Cardiac muscle cell (in vitro differentiated cells and primary cell): ENCODE results near the gene SUCO. TPM values are rescaled to one million over a fixed set of nuclear protein-coding genes. Genes with fewer than 3 reads are reported as not detected.
A peak's percentile ranks its signal among the peaks of the same experiment; 100 is the strongest.

Experiments
- DNase-seq, 2 donors: peaks; one replicate each; pipeline versions ENCODE4 v3.0.0 to v3.0.0-alpha.2; 2010 to 2017; ENCODE audit warnings: low read depth in 1 of 2, low spot score in 1 of 2
- H3K27ac ChIP-seq: fragments of 200-600 bp; sonication (generic); 2 replicates; pipeline ENCODE4 v1.5.1; 2016
- H3K27me3 ChIP-seq: fragments of 200-600 bp; sonication (generic); 2 replicates; pipeline ENCODE4 v1.6.0; 2016; ENCODE audit warnings: control low read depth
- H3K36me3 ChIP-seq: fragments of 200-600 bp; sonication (generic); 2 replicates; pipeline ENCODE4 v1.5.1; 2016; ENCODE audit warnings: control low read depth
- H3K4me1 ChIP-seq: fragments of 200-600 bp; sonication (generic); 2 replicates; pipeline ENCODE4 v1.8.1; 2017; ENCODE audit warnings: low read depth, mild to moderate bottlenecking, mixed run types
- H3K4me3 ChIP-seq: fragments of 200-600 bp; sonication (generic); 2 replicates; pipeline ENCODE4 v1.5.1; 2016; ENCODE audit warnings: mild to moderate bottlenecking
- H3K9me3 ChIP-seq: fragments of 200-600 bp; sonication (generic); 2 replicates; pipeline ENCODE4 v1.5.1; 2017; ENCODE audit warnings: low read depth, mild to moderate bottlenecking, control low read depth
- polyA plus RNA-seq: library from polyadenylated mRNA; unstranded; fragments of >200 nt; fragmentation: Nextera tagmentation; extraction: Ambion mirVana; gene quantifications from 2 replicates; pipeline ENCODE4 v1.2.1, GENCODE V29; 2016
- total RNA-seq: library from RNA; depleted of rRNA; stranded (reverse); fragments of >200 nt; gene quantifications from 2 replicates; pipeline ENCODE4 v1.2.3, GENCODE V29; 2016
- TF ChIP-seq, protein P1 (sequence below): IDR thresholded peaks from 2 replicates; pipeline ENCODE4 v1.5.1; 2012; ENCODE audit warnings: low read depth, mild to moderate bottlenecking, low read length

Gene SUCO
- total RNA-seq (41.4 and 48.6 TPM in 2 replicates), polyA plus RNA-seq (23.0 and 28.9 TPM in 2 replicates)

- Histone ChIP-seq H3K4me1 (peaks cover 31% of the 10 kb centered on the region), H3K4me3 (peak within 1 kb of the TSS; percentile 86), H3K27ac (peak within 1 kb of the TSS; percentile 95), H3K9me3 (no peaks in the 10 kb centered on the region), H3K36me3 (no peaks in the 10 kb centered on the region), H3K27me3 (peaks cover 6% of the 10 kb centered on the region)
- TF ChIP-seq, protein P1, sequence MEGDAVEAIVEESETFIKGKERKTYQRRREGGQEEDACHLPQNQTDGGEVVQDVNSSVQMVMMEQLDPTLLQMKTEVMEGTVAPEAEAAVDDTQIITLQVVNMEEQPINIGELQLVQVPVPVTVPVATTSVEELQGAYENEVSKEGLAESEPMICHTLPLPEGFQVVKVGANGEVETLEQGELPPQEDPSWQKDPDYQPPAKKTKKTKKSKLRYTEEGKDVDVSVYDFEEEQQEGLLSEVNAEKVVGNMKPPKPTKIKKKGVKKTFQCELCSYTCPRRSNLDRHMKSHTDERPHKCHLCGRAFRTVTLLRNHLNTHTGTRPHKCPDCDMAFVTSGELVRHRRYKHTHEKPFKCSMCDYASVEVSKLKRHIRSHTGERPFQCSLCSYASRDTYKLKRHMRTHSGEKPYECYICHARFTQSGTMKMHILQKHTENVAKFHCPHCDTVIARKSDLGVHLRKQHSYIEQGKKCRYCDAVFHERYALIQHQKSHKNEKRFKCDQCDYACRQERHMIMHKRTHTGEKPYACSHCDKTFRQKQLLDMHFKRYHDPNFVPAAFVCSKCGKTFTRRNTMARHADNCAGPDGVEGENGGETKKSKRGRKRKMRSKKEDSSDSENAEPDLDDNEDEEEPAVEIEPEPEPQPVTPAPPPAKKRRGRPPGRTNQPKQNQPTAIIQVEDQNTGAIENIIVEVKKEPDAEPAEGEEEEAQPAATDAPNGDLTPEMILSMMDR, result peak; percentile 6
- peak; percentile 99 to 100 for DNase-seq
Observed at GRCh38 chr1:172532700-172533512, at the start of gene SUCO. Gene SUCO, plus strand, starts transcription at chr1:172533150. Its CDS starts 286 bp downstream, at chr1:172533436.

DNA sequence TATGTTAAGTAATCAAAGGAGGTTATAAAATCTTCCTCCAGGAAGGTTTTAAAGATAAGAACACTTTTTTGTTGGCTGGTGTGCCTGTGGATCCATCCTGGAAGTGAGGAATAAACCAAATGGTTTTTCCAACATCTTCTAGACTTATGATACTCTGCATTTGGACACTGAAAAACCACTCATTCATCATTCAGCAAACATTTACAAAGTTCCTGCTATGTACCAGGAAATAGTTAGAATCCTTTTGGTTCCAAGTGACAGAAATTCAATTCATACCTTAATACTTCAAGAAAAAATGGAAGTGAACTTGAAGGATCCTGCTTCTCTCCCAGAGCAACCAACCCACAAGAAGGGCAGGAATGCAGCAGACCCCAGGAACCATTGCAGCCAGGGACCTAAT, 49.5 kb upstream of the SUCO start:
- Histone ChIP-seq H3K36me3 (no peaks in the 10 kb centered on the region), H3K27ac (no peak overlapping the region), H3K4me3 (no peak overlapping the region), H3K4me1 (peaks cover 21% of the 10 kb centered on the region), H3K9me3 (no peaks in the 10 kb centered on the region), H3K27me3 (no peaks in the 10 kb centered on the region)
- DNase-seq, result no peak
- TF ChIP-seq, protein P1, result no peak

GRCh38 chr1:172484252-172484651, 48.7 kb upstream of the SUCO start:
- Histone ChIP-seq H3K27me3 (no peaks in the 10 kb centered on the region), H3K36me3 (no peaks in the 10 kb centered on the region), H3K4me1 (peaks cover 13% of the 10 kb centered on the region), H3K27ac (no peak overlapping the region), H3K4me3 (no peak overlapping the region), H3K9me3 (no peaks in the 10 kb centered on the region)
- TF ChIP-seq, protein P1, result no peak
- DNase-seq, result no peak

DNA sequence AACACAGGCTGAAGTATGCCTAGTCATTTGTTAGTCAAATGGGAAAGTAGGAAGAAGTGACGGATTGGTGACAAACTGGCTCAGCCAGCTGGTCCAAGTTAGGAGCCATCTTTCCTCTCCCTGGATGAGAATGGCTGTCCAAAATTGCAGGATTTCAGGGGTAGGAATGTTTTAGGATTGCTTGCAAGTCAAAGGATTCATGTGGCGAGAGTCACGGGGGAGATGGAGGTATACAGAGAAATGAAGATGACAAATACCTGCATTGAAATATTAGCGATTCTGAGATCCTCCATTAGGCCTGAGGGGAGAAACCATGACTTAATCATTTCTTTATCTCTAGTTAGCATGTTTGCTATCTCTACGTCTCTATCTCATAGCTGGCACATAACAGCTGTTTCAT, 47.3 kb upstream of the SUCO start:
- H3K4me1 ChIP-seq, result peaks cover 10% of the 10 kb centered on the region
- no peaks in the 10 kb centered on the region for H3K36me3 ChIP-seq
- H3K27ac ChIP-seq, result no peak overlapping the region
- H3K4me3 ChIP-seq, result no peak overlapping the region
- H3K27me3 ChIP-seq, result no peaks in the 10 kb centered on the region
- no peaks in the 10 kb centered on the region for H3K9me3 ChIP-seq
- TF ChIP-seq, protein P1, result no peak
- DNase-seq, result no peak

- Histone ChIP-seq H3K36me3 (no peaks in the 10 kb centered on the region), H3K4me1 (peaks cover 10% of the 10 kb centered on the region), H3K27ac (no peak overlapping the region), H3K27me3 (no peaks in the 10 kb centered on the region), H3K4me3 (no peak overlapping the region), H3K9me3 (no peaks in the 10 kb centered on the region)
- DNase-seq, result peak in 1 of 2 donors; percentile 19
- TF ChIP-seq, protein P1, result no peak
Observed at GRCh38 chr1:172486805-172487454, 46.0 kb upstream of the SUCO start.
